GM19193 (cell line): Measurements from ENCODE around the gene SMAD7.

Source experiments
- POLR2A ChIP-seq: IDR thresholded peaks from 4 replicates; pipeline ENCODE4 v1.6.1; 2011; ENCODE audit not compliant: insufficient read depth, insufficient read length; ENCODE audit errors: extremely low read depth

Gene SMAD7

GRCh38 chr18:48889115-48889941 lies 61.4 kb downstream of the SMAD7 start:
- no peak for TF ChIP-seq POLR2A

GRCh38 chr18:48888773-48889080 lies 62.0 kb downstream of the SMAD7 start:
- TF ChIP-seq POLR2A, result no peak

- TF ChIP-seq POLR2A, result no peak
Observed at GRCh38 chr18:48887905-48888772, 62.6 kb downstream of the SMAD7 start.

GRCh38 chr18:48887294-48887904 lies 63.4 kb downstream of the SMAD7 start:
- TF ChIP-seq POLR2A, result no peak

- no peak for TF ChIP-seq POLR2A
Observed at GRCh38 chr18:48886520-48887293, 64.1 kb downstream of the SMAD7 start.

GRCh38 chr18:48885924-48886400 lies 64.8 kb downstream of the SMAD7 start:
- TF ChIP-seq POLR2A, result no peak

- TF ChIP-seq POLR2A, result no peak
Observed at GRCh38 chr18:48885266-48885923, 65.4 kb downstream of the SMAD7 start.

GRCh38 chr18:48884771-48885170 lies 66.0 kb downstream of the SMAD7 start:
- TF ChIP-seq POLR2A, result no peak

- TF ChIP-seq POLR2A, result no peak
Observed at GRCh38 chr18:48884306-48884705, 66.5 kb downstream of the SMAD7 start.

- TF ChIP-seq POLR2A, result no peak
Observed at GRCh38 chr18:48882379-48882778, 68.4 kb downstream of the SMAD7 start.

- TF ChIP-seq POLR2A, result no peak
Observed at GRCh38 chr18:48880931-48881330, 69.8 kb downstream of the SMAD7 start.

GRCh38 chr18:48879008-48879431 lies 71.7 kb downstream of the SMAD7 start:
- no peak for TF ChIP-seq POLR2A

- TF ChIP-seq POLR2A, result no peak
Observed at GRCh38 chr18:48878471-48878870, 72.3 kb downstream of the SMAD7 start.

- TF ChIP-seq POLR2A, result no peak
Observed at GRCh38 chr18:48877941-48878340, 72.8 kb downstream of the SMAD7 start.
